Neural progenitor cell (in vitro differentiated cells): Measurements from ENCODE around the gene PRDM10. TPM values are rescaled to one million over a fixed set of nuclear protein-coding genes. Genes with fewer than 3 reads are reported as not detected.

Experiments
- DNase-seq: peaks from one replicate; pipeline ENCODE4 v3.0.0-alpha.2; 2016; ENCODE audit warnings: low spot score
- H2AFZ ChIP-seq: fragments of 200-600 bp; sonication (generic); replicated peaks from 2 replicates; pipeline ENCODE4 v1.6.1; 2016; ENCODE audit warnings: antibody characterized with exemption
- H3F3A ChIP-seq: fragments of 200-600 bp; sonication (generic); 2 replicates; pipeline ENCODE4 v1.6.1; 2016; ENCODE audit warnings: antibody characterized with exemption, low read depth
- H3K27ac ChIP-seq: fragments of 200-600 bp; sonication (generic); 2 replicates; pipeline ENCODE4 v1.5.1; 2016; ENCODE audit warnings: mild to moderate bottlenecking
- H3K27me3 ChIP-seq: fragments of 200-600 bp; sonication (generic); 2 replicates; pipeline ENCODE4 v1.6.1; 2016; ENCODE audit warnings: mild to moderate bottlenecking, moderate library complexity
- H3K36me3 ChIP-seq: fragments of 200-600 bp; sonication (generic); 2 replicates; pipeline ENCODE4 v1.5.1; 2016
- H3K4me1 ChIP-seq: fragments of 200-600 bp; sonication (generic); 2 replicates; pipeline ENCODE4 v1.6.1; 2016; ENCODE audit warnings: mixed run types
- H3K4me2 ChIP-seq: fragments of 200-600 bp; sonication (generic); 2 replicates; pipeline ENCODE4 v1.6.1; 2016
- H3K4me3 ChIP-seq: fragments of 200-600 bp; sonication (generic); 2 replicates; pipeline ENCODE4 v1.5.1; 2016
- H3K79me2 ChIP-seq: fragments of 200-600 bp; sonication (generic); 2 replicates; pipeline ENCODE4 v1.6.1; 2016; ENCODE audit warnings: low read depth
- H3K9ac ChIP-seq: fragments of 200-600 bp; sonication (generic); 2 replicates; pipeline ENCODE4 v1.6.1; 2016
- H3K9me3 ChIP-seq: fragments of 200-600 bp; sonication (generic); 2 replicates; pipeline ENCODE4 v1.5.1; 2016; ENCODE audit warnings: low read depth
- H4K20me1 ChIP-seq: fragments of 200-600 bp; sonication (generic); 2 replicates; pipeline ENCODE4 v1.6.1; 2016; ENCODE audit warnings: low read depth
- H3K27ac Mint-ChIP-seq: 3 replicates; pipeline ENCODE4 v1.8.0; 2021; ENCODE audit warnings: mixed read lengths
- H3K27me3 Mint-ChIP-seq: 2 replicates; pipeline ENCODE4 v1.8.0; 2022; ENCODE audit warnings: low read depth, mild to moderate bottlenecking, inconsistent platforms, moderate library complexity, mixed read lengths; ENCODE audit not compliant: insufficient read depth
- H3K36me3 Mint-ChIP-seq: 3 replicates; pipeline ENCODE4 v1.8.0; 2021; ENCODE audit warnings: mixed read lengths
- H3K4me1 Mint-ChIP-seq: 3 replicates; pipeline ENCODE4 v1.8.0; 2021; ENCODE audit warnings: mixed read lengths
- H3K4me3 Mint-ChIP-seq: 3 replicates; pipeline ENCODE4 v1.8.0; 2021; ENCODE audit warnings: mild to moderate bottlenecking, moderate library complexity, mixed read lengths
- H3K9me3 Mint-ChIP-seq: 3 replicates; pipeline ENCODE4 v1.8.0; 2020; ENCODE audit warnings: mixed read lengths
- CTCF ChIP-seq: fragments of 200-600 bp; sonication (generic); IDR thresholded peaks from 2 replicates; pipeline ENCODE4 v1.5.1; 2017; ENCODE audit warnings: antibody characterized with exemption, mild to moderate bottlenecking
- EZH2 ChIP-seq: fragments of 200-600 bp; sonication (generic); IDR thresholded peaks from 2 replicates; pipeline ENCODE4 v1.6.1; 2017; ENCODE audit warnings: antibody characterized with exemption, mild to moderate bottlenecking, moderate library complexity
- EZH2phosphoT487 ChIP-seq: fragments of 200-600 bp; sonication (generic); IDR thresholded peaks from 2 replicates; pipeline ENCODE4 v1.6.1; 2017; ENCODE audit warnings: antibody characterized with exemption
- total RNA-seq: library from RNA; depleted of rRNA; stranded (reverse); fragments of >200 nt; gene quantifications from 2 replicates; pipeline ENCODE4 v1.2.3, GENCODE V29; 2015; ENCODE audit warnings: low replicate concordance

PRDM10 gene
- total RNA-seq, 1 donor from 2014 or later: 16.3 TPM

GRCh38 chr11:129895126-129896041 is 107.3 kb downstream of the PRDM10 start, which contains the start of gene NFRKB:
TSS of gene NFRKB (minus strand) at chr11:129895578. CDS start at chr11:129892849, 2,729 bp downstream.
- Mint-ChIP-seq H3K4me1 (peaks cover 15% of the 10 kb centered on the region), H3K4me3 (peak within 1 kb of the TSS; percentile 95), H3K9me3 (no peaks in the 10 kb centered on the region), H3K27ac (peak within 1 kb of the TSS; percentile 87), H3K36me3 (peaks cover 11% of the 10 kb centered on the region), H3K27me3 (no peaks in the 10 kb centered on the region)
- Histone ChIP-seq H3K27ac (peak within 1 kb of the TSS; percentile 16), H3K9ac (peak within 1 kb of the TSS; percentile 74), H3K79me2 (peaks cover 43% of the 10 kb centered on the region), H4K20me1 (peaks cover 35% of the 10 kb centered on the region), H3F3A (peaks cover 9% of the 10 kb centered on the region), H2AFZ (peak within 1 kb of the TSS; percentile 100), H3K36me3 (peaks cover 6% of the 10 kb centered on the region), H3K27me3 (no peaks in the 10 kb centered on the region), H3K4me3 (peak within 1 kb of the TSS; percentile 100), H3K9me3 (no peaks in the 10 kb centered on the region), H3K4me2 (peak within 1 kb of the TSS; percentile 92), H3K4me1 (peaks cover 19% of the 10 kb centered on the region)
- peak; percentile 94 for DNase-seq
- TF ChIP-seq EZH2phosphoT487 (no peak), EZH2 (no peak), CTCF (no peak)

DNA sequence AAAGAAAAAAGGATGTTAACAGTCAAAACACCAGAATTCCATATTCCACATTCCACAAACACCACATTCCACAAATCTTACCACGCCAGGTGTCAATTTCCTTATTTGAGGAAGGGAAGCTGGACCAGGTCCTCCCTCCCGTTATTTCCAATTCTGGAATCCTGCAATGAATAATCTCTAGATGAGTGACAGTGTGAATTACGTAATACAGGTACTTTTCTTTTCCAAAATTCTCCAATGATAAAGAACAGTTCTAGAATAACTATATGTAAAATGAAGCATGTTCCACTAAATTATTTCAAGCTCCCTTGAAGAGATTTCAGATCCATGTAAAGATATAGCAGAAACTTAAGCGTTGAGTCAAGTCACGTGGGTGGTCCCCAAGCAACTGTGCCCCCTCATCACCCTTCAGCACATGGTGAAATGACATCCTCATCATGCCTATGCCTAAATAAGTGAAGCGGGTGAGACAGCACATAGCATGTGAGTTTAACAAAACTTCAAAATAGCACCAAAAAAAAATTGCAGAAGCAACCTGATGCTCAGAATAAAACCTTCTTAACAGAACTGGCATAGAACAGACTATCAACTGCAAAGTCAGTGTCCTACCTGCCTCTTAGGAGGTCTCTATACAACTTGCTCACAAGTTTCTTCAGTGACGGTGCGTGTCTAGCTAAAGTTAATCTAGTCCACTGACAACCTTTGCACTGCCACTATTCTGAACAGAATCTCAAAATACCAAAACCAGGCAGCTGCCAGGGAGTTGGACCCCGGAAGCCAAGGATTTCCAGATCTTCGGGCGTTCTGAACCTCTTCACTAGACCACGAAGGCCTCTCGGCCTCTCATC is 108.1 kb downstream of the PRDM10 start:
- H3K27ac ChIP-seq: no peak overlapping the region

DNA sequence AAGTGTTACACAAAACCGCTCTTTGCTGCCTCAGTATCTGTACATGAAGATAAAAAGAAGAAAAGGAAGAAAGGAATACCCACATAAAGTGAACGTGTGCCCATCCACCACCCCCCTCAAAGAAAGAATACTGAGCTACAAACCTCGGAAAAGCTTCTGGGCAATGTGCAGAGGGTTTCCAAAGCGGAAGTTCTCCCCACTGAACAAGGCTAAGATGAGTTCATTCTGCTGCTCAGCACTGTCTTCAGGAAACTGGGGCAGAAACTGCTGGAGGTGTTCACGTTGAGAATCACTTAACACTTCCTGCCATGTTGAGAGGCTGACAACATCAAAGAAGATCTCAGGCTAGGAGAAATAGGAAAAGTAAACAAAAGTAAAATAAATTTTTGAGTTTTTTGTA is 114.2 kb downstream of the PRDM10 start:
- no peak overlapping the region for H2AFZ ChIP-seq
- H4K20me1 ChIP-seq: peaks cover 21% of the 10 kb centered on the region
- no peak overlapping the region for H3K4me3 ChIP-seq
- Mint-ChIP-seq H3K27ac (no peak overlapping the region), H3K4me1 (no peaks in the 10 kb centered on the region), H3K27me3 (no peaks in the 10 kb centered on the region), H3K9me3 (no peaks in the 10 kb centered on the region), H3K4me3 (no peak overlapping the region), H3K36me3 (peaks cover 41% of the 10 kb centered on the region)
- H3K27ac ChIP-seq: no peak overlapping the region
- no peak for TF ChIP-seq EZH2
- no peak for TF ChIP-seq CTCF
- no peak for TF ChIP-seq EZH2phosphoT487
- H3K9ac ChIP-seq: no peak overlapping the region
- no peaks in the 10 kb centered on the region for H3K27me3 ChIP-seq
- DNase-seq: no peak
- no peaks in the 10 kb centered on the region for H3K4me1 ChIP-seq
- peaks cover 26% of the 10 kb centered on the region for H3K79me2 ChIP-seq
- peaks cover 7% of the 10 kb centered on the region for H3K36me3 ChIP-seq
- H3F3A ChIP-seq: no peaks in the 10 kb centered on the region
- H3K4me2 ChIP-seq: no peak overlapping the region
- no peaks in the 10 kb centered on the region for H3K9me3 ChIP-seq

More for the DNA sequence above, 108.1 kb downstream of the PRDM10 start:
- TF ChIP-seq CTCF (no peak), EZH2phosphoT487 (no peak), EZH2 (no peak)
- no peak overlapping the region for H3K27ac Mint-ChIP-seq
- peaks cover 35% of the 10 kb centered on the region for H4K20me1 ChIP-seq
- peak overlapping the region; percentile 92 for H3K4me2 ChIP-seq
- H3K4me1 Mint-ChIP-seq: peaks cover 15% of the 10 kb centered on the region
- peak overlapping the region; percentile 95 for H3K4me3 Mint-ChIP-seq
- H3K36me3 ChIP-seq: no peaks in the 10 kb centered on the region
- H3K79me2 ChIP-seq: peaks cover 43% of the 10 kb centered on the region
- DNase-seq: no peak
- H2AFZ ChIP-seq: peak overlapping the region; percentile 100
- H3F3A ChIP-seq: peaks cover 9% of the 10 kb centered on the region
- peak overlapping the region; percentile 74 for H3K9ac ChIP-seq
- peaks cover 19% of the 10 kb centered on the region for H3K4me1 ChIP-seq
- no peaks in the 10 kb centered on the region for H3K27me3 ChIP-seq
- no peaks in the 10 kb centered on the region for H3K9me3 Mint-ChIP-seq
- no peaks in the 10 kb centered on the region for H3K27me3 Mint-ChIP-seq
- H3K9me3 ChIP-seq: no peaks in the 10 kb centered on the region
- H3K36me3 Mint-ChIP-seq: peaks cover 16% of the 10 kb centered on the region
- peak overlapping the region; percentile 100 for H3K4me3 ChIP-seq
